Fibroblast of skin of abdomen (primary cell): ENCODE results near the gene PLEKHN1.

Source experiments
- DNase-seq: peaks from one replicate; pipeline ENCODE4 v3.0.0-alpha.2; 2013

PLEKHN1 gene

GRCh38 chr1:962381-963300 is 3.6 kb upstream of the PLEKHN1 start:
- no peak for DNase-seq

GRCh38 chr1:963301-963651 is 3.0 kb upstream of the PLEKHN1 start:
- DNase-seq, result no peak

GRCh38 chr1:963746-964525 is 2.3 kb upstream of the PLEKHN1 start:
- no peak for DNase-seq

GRCh38 chr1:964691-965525 is 1.4 kb upstream of the PLEKHN1 start:
- DNase-seq, result no peak

- no peak for DNase-seq
Observed at GRCh38 chr1:965526-966134, 652 bp upstream of the PLEKHN1 start.

- peak; percentile 60 for DNase-seq
Observed at GRCh38 chr1:966704-967300, 520 bp downstream of the PLEKHN1 start.

- DNase-seq, result no peak
Observed at GRCh38 chr1:967466-968343, 1.4 kb downstream of the PLEKHN1 start.

GRCh38 chr1:969260-969855 is 3.1 kb downstream of the PLEKHN1 start:
- no peak for DNase-seq

GRCh38 chr1:970242-970972 is 4.1 kb downstream of the PLEKHN1 start:
- no peak for DNase-seq

- DNase-seq, result no peak
Observed at GRCh38 chr1:970973-971730, 4.9 kb downstream of the PLEKHN1 start.

GRCh38 chr1:971751-972506 is 5.6 kb downstream of the PLEKHN1 start:
- DNase-seq, result no peak

- no peak for DNase-seq
Observed at GRCh38 chr1:972726-973458, 6.6 kb downstream of the PLEKHN1 start.

- no peak for DNase-seq
Observed at GRCh38 chr1:973459-974292, 7.4 kb downstream of the PLEKHN1 start.

GRCh38 chr1:974293-974640 is 8.0 kb downstream of the PLEKHN1 start:
- no peak for DNase-seq

- no peak for DNase-seq
Observed at GRCh38 chr1:974687-975328, 8.5 kb downstream of the PLEKHN1 start.

- no peak for DNase-seq
Observed at GRCh38 chr1:975365-975764, 9.1 kb downstream of the PLEKHN1 start.
